ENCODE results near the gene PDE6D. TPM values are rescaled to one million over a fixed set of nuclear protein-coding genes. Genes with fewer than 3 reads are reported as not detected.

The PDE6D gene
- total and polyA plus RNA-seq, 2 of the 13 experiments (the other 11 are each of a cell fraction or from before 2014, with no cell fraction given), result 14.1 to 23.2 TPM

DNA sequence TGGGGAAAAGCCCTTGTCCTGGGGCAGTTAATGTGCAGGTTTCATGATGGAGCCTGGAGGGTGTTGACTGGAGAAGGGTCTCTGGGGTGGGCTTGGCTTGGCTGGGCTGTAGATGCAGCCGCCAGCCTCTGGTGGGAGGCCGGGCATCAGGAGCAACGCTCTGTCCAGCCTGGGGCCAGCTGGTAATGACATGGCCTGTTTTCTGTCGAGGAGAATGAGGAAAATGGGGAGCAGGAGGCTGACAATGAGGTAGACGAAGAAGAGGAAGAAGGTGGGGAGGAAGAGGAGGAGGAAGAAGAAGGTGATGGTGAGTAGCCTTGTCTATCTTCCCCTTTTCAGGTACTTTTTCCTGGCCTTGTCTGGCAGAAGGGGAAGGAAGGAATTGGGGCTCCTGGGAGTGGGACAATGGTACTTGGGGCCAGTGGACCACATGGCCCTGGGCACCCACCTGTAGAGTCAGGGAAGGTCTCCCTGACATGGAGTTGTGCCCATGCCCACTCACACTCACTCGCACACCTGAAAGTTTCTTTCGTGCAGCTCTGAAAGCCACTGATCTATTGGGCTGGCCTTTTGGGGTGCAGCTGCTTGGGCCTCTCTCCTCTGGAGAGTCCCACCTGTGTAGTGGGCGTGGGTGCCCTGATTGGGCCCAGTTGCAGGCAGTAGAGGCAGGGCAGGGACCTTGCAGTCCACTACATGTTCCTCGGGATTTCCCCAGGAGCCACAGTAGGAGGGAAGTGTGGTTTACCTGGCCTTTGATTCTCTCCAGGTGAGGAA lies 69.2 kb downstream of the PDE6D start (continued):
- TF ChIP-seq, protein P1, sequence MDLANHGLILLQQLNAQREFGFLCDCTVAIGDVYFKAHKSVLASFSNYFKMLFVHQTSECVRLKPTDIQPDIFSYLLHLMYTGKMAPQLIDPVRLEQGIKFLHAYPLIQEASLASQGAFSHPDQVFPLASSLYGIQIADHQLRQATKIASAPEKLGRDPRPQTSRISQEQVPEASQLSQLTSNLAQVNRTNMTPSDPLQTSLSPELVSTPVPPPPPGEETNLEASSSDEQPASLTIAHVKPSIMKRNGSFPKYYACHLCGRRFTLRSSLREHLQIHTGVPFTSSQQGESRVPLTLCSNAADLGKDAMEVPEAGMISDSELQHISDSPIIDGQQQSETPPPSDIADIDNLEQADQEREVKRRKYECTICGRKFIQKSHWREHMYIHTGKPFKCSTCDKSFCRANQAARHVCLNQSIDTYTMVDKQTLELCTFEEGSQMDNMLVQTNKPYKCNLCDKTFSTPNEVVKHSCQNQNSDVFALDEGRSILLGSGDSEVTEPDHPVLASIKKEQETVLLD (CRISPR knock-in tag; IDR thresholded peaks at IDR 0.05; ENCODE audit: low read depth), result no peak
- TF ChIP-seq TSC22D2 (CRISPR knock-in tag; IDR thresholded peaks at IDR 0.05; ENCODE audit: borderline replicate concordance) (no peak), MAF1 (CRISPR knock-in tag; IDR thresholded peaks at IDR 0.05; ENCODE audit: borderline replicate concordance) (no peak), NFKB2 (CRISPR knock-in tag; IDR thresholded peaks at IDR 0.05; ENCODE audit: borderline replicate concordance) (0 out of 2 replicates have a peak, but pooled peaks have one; percentile 30), JUN (CRISPR knock-in tag; IDR thresholded peaks at IDR 0.05) (no peak), POLR2AphosphoS5 (IDR thresholded peaks at IDR 0.05; ENCODE audit: low read depth, low read length) (0 out of 2 replicates have a peak, but pooled peaks have one; percentile 12), ZBTB42 (CRISPR knock-in tag; IDR thresholded peaks at IDR 0.05) (no peak), ZNF350 (CRISPR knock-in tag; IDR thresholded peaks at IDR 0.05; ENCODE audit: borderline replicate concordance, low read depth) (no peak), ZNF660 (CRISPR knock-in tag; IDR thresholded peaks at IDR 0.05; ENCODE audit: borderline replicate concordance, low read depth) (no peak), ZNF709 (CRISPR knock-in tag; IDR thresholded peaks at IDR 0.05) (no peak), ZNF841 (CRISPR knock-in tag; IDR thresholded peaks at IDR 0.05; ENCODE audit: borderline replicate concordance) (no peak), ELF3 (CRISPR knock-in tag; IDR thresholded peaks at IDR 0.05) (no peak), ELF1 (CRISPR knock-in tag; IDR thresholded peaks at IDR 0.05) (no peak), AGO2 (optimal IDR thresholded peaks at IDR 0.05; ENCODE audit: low read depth, low read length) (peak; percentile 61), IRF2 (CRISPR knock-in tag; IDR thresholded peaks at IDR 0.05) (no peak), PTBP1 (IDR thresholded peaks at IDR 0.05; ENCODE audit: low read depth, low read length, poor library complexity, severe bottlenecking) (no peak), MAZ (IDR thresholded peaks at IDR 0.05; ENCODE audit: borderline replicate concordance, low read depth, low read length) (no peak), MAZ (CRISPR knock-in tag; IDR thresholded peaks at IDR 0.05; ENCODE audit: low read depth) (no peak)
- TF ChIP-seq, protein P2, sequence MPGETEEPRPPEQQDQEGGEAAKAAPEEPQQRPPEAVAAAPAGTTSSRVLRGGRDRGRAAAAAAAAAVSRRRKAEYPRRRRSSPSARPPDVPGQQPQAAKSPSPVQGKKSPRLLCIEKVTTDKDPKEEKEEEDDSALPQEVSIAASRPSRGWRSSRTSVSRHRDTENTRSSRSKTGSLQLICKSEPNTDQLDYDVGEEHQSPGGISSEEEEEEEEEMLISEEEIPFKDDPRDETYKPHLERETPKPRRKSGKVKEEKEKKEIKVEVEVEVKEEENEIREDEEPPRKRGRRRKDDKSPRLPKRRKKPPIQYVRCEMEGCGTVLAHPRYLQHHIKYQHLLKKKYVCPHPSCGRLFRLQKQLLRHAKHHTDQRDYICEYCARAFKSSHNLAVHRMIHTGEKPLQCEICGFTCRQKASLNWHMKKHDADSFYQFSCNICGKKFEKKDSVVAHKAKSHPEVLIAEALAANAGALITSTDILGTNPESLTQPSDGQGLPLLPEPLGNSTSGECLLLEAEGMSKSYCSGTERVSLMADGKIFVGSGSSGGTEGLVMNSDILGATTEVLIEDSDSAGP (CRISPR knock-in tag; IDR thresholded peaks at IDR 0.05; ENCODE audit: borderline replicate concordance), result peak; percentile 42; the same call in 1 of the 2 replicates
- TF ChIP-seq, protein P3, sequence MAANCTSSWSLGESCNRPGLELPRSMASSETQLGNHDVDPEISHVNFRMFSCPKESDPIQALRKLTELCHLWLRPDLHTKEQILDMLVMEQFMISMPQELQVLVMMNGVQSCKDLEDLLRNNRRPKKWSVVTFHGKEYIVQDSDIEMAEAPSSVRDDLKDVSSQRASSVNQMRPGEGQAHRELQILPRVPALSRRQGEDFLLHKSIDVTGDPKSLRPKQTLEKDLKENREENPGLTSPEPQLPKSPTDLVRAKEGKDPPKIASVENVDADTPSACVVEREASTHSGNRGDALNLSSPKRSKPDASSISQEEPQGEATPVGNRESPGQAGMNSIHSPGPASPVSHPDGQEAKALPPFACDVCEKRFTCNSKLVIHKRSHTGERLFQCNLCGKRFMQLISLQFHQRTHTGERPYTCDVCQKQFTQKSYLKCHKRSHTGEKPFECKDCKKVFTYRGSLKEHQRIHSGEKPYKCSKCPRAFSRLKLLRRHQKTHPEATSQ (CRISPR knock-in tag; IDR thresholded peaks at IDR 0.05; ENCODE audit: borderline replicate concordance), result no peak
- TF ChIP-seq, protein P4, sequence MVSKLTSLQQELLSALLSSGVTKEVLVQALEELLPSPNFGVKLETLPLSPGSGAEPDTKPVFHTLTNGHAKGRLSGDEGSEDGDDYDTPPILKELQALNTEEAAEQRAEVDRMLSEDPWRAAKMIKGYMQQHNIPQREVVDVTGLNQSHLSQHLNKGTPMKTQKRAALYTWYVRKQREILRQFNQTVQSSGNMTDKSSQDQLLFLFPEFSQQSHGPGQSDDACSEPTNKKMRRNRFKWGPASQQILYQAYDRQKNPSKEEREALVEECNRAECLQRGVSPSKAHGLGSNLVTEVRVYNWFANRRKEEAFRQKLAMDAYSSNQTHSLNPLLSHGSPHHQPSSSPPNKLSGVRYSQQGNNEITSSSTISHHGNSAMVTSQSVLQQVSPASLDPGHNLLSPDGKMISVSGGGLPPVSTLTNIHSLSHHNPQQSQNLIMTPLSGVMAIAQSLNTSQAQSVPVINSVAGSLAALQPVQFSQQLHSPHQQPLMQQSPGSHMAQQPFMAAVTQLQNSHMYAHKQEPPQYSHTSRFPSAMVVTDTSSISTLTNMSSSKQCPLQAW (CRISPR knock-in tag; IDR thresholded peaks at IDR 0.05), result peak; percentile 8; the same call in 1 of the 2 replicates
